Parathyroid adenoma (tissue), 2 donors: ENCODE measurements around the gene KCNIP3.

Experiments
- H2AFZ ChIP-seq: fragments of 300-600 bp; sonication (generic); one replicate; pipeline ENCODE4 v1.7.0; 2017; ENCODE audit warnings: antibody characterized with exemption, mild to moderate bottlenecking
- H3K27ac ChIP-seq: fragments of 300-600 bp; sonication (generic); one replicate; pipeline ENCODE4 v1.7.0; 2017
- H3K27me3 ChIP-seq: fragments of 300-600 bp; sonication (generic); one replicate; pipeline ENCODE4 v1.7.0; 2017; ENCODE audit warnings: low read length; ENCODE audit not compliant: control insufficient read depth, insufficient read depth
- H3K36me3 ChIP-seq: fragments of 300-600 bp; sonication (generic); one replicate; pipeline ENCODE4 v1.7.0; 2017; ENCODE audit warnings: low read length; ENCODE audit not compliant: control insufficient read depth, insufficient read depth
- H3K4me1 ChIP-seq: fragments of 300-600 bp; sonication (generic); one replicate; pipeline ENCODE4 v1.7.0; 2017; ENCODE audit warnings: control low read depth
- H3K4me2 ChIP-seq: fragments of 300-600 bp; sonication (generic); one replicate; pipeline ENCODE4 v1.7.0; 2017; ENCODE audit warnings: low read length
- H3K4me3 ChIP-seq: fragments of 300-600 bp; sonication (generic); one replicate; pipeline ENCODE4 v1.7.0; 2017; ENCODE audit warnings: low read depth, low read length
- H3K79me2 ChIP-seq: fragments of 300-600 bp; sonication (generic); one replicate; pipeline ENCODE4 v1.7.0; 2017; ENCODE audit warnings: control low read depth
- H3K9ac ChIP-seq: fragments of 300-600 bp; sonication (generic); one replicate; pipeline ENCODE4 v1.7.0; 2017; ENCODE audit warnings: mild to moderate bottlenecking
- H3K9me3 ChIP-seq: fragments of 300-600 bp; sonication (generic); one replicate; pipeline ENCODE4 v1.7.0; 2017; ENCODE audit warnings: low read length; ENCODE audit not compliant: control insufficient read depth
- CTCF ChIP-seq: fragments of 300-600 bp; sonication (generic); IDR thresholded peaks from one replicate; pipeline ENCODE4 v1.7.0; 2017; ENCODE audit warnings: antibody characterized with exemption, mild to moderate bottlenecking
- donor health status: primary hyperparathyroidism.

KCNIP3 gene

GRCh38 chr2:95383635-95384027 lies 86.5 kb downstream of the KCNIP3 start:
- Histone ChIP-seq H3K4me2 (no peak overlapping the region), H3K4me3 (no peak overlapping the region), H3K36me3 (no peaks in the 10 kb centered on the region), H3K9ac (no peak overlapping the region), H3K27me3 (no peaks in the 10 kb centered on the region), H3K79me2 (no peaks in the 10 kb centered on the region), H3K9me3 (no peaks in the 10 kb centered on the region), H3K4me1 (no peaks in the 10 kb centered on the region), H2AFZ (no peak overlapping the region), H3K27ac (no peak overlapping the region)
- no peak for TF ChIP-seq CTCF

GRCh38 chr2:95384854-95385569 lies 87.9 kb downstream of the KCNIP3 start:
- TF ChIP-seq CTCF = no peak
- Histone ChIP-seq H3K27me3 (no peaks in the 10 kb centered on the region), H3K4me2 (no peak overlapping the region), H3K4me1 (no peaks in the 10 kb centered on the region), H2AFZ (no peak overlapping the region), H3K9ac (no peak overlapping the region), H3K27ac (no peak overlapping the region), H3K4me3 (no peak overlapping the region), H3K79me2 (no peaks in the 10 kb centered on the region), H3K9me3 (no peaks in the 10 kb centered on the region), H3K36me3 (no peaks in the 10 kb centered on the region)

- Histone ChIP-seq H3K36me3 (no peaks in the 10 kb centered on the region), H3K79me2 (no peaks in the 10 kb centered on the region), H3K27ac (no peak overlapping the region), H3K9ac (no peak overlapping the region), H3K27me3 (no peaks in the 10 kb centered on the region), H3K4me2 (no peak overlapping the region), H3K4me1 (no peaks in the 10 kb centered on the region), H3K9me3 (no peaks in the 10 kb centered on the region), H3K4me3 (no peak overlapping the region), H2AFZ (no peak overlapping the region)
- TF ChIP-seq CTCF = no peak
Measured at GRCh38 chr2:95385570-95385984, 88.4 kb downstream of the KCNIP3 start.

- Histone ChIP-seq H3K79me2 (no peaks in the 10 kb centered on the region), H3K4me2 (no peak overlapping the region), H3K27me3 (no peaks in the 10 kb centered on the region), H3K4me1 (no peaks in the 10 kb centered on the region), H3K9me3 (no peaks in the 10 kb centered on the region), H3K4me3 (no peak overlapping the region), H3K27ac (no peak overlapping the region), H3K9ac (no peak overlapping the region), H3K36me3 (no peaks in the 10 kb centered on the region), H2AFZ (no peak overlapping the region)
- TF ChIP-seq CTCF = no peak
Measured at GRCh38 chr2:95386031-95386430, 88.9 kb downstream of the KCNIP3 start.

- H3K9me3 ChIP-seq = no peaks in the 10 kb centered on the region
- H3K9ac ChIP-seq = no peak overlapping the region
- no peaks in the 10 kb centered on the region for H3K36me3 ChIP-seq
- H3K4me2 ChIP-seq = no peak overlapping the region
- H3K4me1 ChIP-seq = no peaks in the 10 kb centered on the region
- no peak overlapping the region for H3K4me3 ChIP-seq
- no peak overlapping the region for H3K27ac ChIP-seq
- no peaks in the 10 kb centered on the region for H3K27me3 ChIP-seq
- no peak for TF ChIP-seq CTCF
- H3K79me2 ChIP-seq = no peaks in the 10 kb centered on the region
- no peak overlapping the region for H2AFZ ChIP-seq
Measured at GRCh38 chr2:95387358-95387757, 90.2 kb downstream of the KCNIP3 start.
